Raji (cell line): ENCODE results near the gene FGD5.

Experiments
- POLR2A ChIP-seq: IDR thresholded peaks from 2 replicates; pipeline ENCODE4 v1.6.1; 2011; ENCODE audit warnings: low read depth, low read length, control low read depth; ENCODE audit not compliant: insufficient read depth

FGD5 gene

DNA sequence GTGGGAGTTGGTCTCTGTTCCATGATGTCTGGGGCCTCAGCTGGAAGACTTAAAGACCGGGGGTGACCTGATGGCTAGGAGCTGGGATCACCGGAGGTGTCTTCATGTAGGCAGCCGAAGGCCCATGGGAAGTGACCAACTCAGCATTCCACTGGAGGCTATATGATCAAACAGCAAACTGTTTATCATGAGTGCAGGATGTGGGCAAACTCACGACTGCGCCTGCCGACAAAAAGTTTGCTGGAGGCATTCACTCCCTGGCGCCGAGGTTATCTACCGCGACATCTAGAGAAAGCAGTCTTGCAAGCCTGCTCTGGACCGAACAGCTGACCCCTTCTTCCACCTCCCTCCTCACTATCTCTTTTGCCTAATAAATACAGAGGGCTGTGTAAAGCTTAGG is 65.9 kb downstream of the FGD5 start:
- no peak for TF ChIP-seq POLR2A

DNA sequence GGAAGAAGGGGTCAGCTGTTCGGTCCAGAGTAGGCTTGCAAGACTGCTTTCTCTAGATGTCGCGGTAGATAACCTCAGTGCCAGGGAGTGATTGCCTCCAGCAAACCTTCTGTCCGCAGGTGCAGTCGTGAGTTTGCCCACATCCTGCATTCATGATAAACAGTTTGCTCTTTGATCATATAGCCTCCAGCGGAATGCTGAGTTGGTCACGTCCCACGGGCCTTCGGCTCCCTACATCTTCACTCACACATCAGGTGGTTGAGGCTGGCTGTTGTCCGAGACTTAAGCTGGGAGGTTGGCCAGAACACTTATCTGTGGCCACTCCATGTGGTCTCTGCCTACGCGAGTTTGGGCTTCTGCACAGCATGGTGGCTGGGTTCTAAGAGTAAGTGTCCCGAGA is 66.5 kb downstream of the FGD5 start:
- TF ChIP-seq POLR2A, result no peak

DNA sequence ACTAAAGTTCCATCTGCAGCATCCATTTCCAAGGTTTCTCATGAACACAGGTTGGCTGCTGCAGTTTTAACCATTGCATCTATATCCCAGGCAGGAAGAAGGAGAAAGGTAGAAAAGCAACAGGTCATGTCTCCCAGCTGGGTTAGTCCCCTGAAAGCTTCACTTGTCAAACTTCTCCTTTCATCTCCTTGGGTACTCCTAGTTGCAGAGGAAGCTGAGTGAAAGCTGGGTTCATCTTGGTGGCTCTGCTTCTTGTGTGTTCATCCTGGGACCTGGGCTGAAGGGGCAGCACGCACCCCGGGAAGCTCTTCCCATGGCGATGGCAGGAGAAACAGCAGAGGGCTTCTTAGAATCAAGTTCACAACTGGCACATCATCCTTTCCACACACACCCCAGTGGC is 67.3 kb downstream of the FGD5 start:
- TF ChIP-seq POLR2A, result no peak

DNA sequence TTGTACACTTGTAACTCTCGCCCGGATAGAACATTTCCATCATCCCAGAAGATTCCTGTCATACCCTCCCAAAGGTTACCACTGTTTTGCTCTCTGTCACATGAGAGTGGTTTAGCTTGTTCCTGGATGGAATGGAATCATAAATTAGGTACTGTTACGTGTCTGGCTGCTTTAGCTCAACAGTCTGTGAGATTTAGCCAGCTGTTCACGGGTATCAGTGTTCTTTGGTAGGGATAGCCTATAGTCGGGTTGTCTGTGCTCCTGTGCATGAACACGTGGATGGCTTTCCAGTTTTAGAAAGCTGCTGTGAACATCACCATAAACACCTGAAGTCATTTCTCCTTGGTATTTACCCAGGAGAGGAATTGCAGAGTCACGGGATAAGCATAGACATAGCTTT is 70.4 kb downstream of the FGD5 start:
- no peak for TF ChIP-seq POLR2A

DNA sequence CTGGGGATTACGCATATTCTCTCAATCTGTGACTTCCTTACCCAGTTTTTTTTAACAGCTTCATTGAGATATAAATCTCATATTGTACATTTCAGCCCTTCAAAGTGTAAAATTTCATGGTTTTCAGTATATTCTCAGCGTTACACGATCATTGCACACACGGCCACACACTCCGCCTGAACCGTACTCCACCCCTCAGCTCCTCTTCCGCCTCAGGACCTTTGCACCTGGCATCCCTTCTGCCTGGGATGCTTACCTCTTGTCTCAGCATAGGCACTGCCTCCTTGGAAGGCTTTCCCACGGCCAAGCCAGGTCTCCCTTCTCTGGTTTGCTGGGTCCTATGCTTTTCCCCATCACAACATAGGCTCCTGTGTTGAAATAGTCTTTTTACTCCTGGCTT is 71.2 kb downstream of the FGD5 start:
- TF ChIP-seq POLR2A, result no peak

DNA sequence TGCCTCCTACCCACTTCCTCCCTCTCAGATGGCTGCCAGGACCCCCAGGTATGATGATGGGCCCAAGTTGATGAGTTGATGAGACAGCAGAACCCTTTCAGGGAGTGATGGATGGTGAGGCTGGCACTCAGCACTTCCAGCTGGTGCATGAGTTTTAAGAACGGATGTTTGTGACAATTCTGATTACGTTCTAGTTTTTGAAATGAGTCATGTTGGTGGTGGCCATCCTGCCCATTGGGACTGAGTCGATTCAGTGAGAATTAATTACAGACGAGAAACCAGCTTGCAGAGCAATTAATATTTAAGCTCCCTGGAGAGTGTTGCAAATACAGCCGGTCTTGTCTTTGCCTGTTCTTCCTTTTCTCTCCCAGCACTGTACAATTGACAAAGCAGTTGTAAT is 71.7 kb downstream of the FGD5 start:
- TF ChIP-seq POLR2A, result no peak

DNA sequence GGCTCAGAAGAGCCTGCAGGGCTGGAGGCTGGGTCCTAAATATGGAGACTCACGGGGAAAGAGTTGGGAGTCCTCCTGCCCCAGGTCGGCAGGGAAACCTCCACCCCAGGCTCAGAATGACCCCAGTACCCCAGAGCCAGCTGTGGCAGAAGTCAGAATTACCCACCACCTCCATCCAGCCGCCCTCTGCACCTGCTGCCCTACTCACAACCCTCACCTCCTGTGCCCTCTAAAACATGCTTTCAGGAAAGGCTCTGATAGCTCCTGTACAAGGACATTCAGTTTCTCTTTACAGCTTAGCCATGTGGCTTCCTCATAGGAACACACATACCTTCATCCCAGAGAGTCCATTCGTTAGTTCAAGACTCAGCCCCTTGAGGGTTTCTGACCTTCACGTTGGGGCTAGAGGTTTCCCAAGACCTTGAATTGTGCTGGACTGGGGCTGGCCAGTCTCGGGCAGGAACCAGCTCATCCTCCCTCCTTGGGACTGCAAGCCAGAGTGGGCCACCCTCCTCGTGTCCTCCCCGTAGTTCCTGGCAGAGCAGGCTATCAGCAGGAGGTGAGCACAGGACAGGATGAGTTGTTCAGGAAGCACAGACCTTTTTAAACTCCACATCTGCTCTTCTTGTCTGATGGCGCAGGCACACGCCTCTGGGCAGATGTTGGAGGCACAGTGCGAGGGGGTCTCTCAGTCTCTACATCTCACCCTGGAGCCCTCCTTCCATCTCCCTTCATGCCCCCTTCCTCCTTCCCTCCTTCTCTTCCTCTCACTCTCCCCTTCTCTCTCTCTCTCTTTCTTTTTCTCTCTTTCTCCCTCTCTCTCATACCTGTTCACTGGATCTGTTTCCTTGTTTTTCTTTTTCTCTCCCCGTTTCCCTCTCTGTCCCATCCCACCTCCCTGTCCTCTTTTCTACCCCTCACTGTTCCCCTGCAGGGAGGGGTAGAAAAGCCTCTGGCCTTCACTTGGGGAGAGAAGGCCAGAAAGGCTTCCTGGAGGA is 72.7 kb downstream of the FGD5 start:
- no peak for TF ChIP-seq POLR2A

DNA sequence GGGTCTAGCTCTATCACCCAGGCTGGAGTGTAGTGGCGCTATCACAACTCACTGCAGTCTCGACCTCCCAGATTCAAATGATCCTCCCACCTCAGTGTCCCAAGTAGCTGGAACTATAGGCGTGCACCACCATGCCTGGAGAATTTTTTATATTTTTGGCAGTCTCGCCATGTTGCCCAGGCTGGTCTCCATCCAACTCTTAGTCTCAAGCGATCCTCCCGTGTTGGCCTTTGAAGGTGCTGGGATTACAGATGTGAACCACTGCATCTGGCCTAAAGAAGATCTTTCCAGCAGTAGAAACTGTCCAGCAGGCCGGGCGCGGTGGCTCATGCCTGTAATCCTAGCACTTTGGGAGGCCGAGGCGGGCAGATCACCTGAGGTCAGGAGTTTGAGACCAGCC is 73.5 kb downstream of the FGD5 start:
- no peak for TF ChIP-seq POLR2A

DNA sequence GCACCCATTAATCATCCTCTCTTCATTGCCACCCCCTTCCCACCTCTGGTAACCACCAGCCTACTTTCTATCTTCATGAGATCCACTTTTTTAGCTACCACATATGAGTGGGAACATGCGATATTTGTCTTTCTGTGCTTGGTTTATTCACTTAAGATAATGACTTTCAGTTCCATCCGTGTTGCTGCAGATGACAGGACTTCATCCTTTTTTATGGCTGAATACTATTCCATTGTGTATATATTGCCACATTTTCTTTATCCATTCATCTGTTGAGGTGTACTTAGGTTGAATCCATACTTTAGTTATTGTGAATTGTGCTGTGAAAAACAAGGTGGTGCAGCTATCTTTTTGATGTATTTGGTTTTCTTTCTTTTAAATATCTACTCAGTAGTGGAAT is 75.3 kb downstream of the FGD5 start:
- TF ChIP-seq POLR2A, result no peak

DNA sequence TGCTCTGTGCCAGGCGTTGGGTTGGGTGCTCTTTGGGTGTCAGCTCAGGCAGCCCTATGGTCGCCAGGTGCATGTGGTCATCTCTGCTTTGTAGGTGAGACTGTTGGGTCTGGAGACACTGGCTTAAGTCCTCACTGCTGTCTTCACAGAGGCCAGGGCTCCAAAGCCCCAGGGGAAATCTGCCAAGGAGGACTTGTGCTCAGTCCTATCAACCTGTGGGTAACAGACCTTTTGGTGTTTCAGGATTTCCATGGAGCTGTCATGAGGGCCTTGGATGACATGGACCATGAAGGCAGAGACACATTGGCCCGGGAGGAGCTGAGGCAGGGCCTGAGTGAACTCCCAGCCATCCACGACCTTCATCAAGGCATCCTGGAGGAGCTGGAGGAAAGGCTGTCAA is 78.5 kb downstream of the FGD5 start:
- TF ChIP-seq POLR2A, result no peak

DNA sequence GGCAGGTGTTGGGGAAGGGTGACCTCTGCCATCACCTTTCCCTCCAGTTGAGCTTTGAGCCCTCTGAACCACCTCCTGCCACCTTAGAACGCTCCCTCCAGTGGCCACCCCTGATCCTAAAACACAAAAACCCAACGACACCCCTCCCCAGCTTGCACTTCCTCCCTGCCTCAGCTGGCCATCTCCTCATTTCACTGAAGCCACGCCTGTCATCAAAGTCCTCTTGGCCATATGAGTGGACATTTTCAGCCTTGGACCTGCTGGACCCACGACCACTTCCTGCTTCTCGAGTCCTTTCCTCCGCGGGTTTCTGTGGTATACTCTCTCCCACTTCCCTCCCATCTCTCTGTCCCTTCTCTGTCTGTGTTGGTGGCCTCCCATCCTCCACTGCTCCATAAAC is 80.2 kb downstream of the FGD5 start:
- TF ChIP-seq POLR2A, result no peak

DNA sequence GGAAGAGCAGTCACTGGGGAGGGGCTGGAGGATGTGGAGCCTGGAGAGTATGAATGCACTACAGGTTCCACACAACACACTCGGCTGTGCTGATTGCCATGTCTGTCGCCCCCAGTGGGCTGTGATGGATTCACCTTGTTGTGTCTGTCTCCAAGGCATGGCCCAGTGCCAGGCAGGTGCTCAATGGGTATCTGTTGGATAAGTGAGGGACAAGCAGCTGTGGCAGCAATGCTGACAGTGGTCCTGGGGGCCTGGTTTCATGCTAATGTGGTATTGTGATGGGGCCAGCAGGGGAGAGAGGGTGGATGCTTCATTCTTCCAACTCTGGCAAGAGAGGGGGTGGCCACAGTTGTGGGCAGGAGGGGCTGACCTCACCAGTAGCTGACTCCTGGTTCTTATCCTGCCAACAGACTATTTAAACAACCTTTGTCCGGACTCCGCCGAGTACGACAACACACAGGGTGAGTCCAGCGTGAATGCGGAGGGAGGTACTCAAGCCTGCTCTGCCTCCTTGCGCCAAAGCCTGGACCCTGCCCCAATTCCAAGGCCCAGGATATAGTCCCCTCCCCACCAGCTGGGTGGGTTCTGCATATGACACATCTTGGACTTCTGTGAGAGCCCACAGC is 81.3 kb downstream of the FGD5 start:
- no peak for TF ChIP-seq POLR2A

DNA sequence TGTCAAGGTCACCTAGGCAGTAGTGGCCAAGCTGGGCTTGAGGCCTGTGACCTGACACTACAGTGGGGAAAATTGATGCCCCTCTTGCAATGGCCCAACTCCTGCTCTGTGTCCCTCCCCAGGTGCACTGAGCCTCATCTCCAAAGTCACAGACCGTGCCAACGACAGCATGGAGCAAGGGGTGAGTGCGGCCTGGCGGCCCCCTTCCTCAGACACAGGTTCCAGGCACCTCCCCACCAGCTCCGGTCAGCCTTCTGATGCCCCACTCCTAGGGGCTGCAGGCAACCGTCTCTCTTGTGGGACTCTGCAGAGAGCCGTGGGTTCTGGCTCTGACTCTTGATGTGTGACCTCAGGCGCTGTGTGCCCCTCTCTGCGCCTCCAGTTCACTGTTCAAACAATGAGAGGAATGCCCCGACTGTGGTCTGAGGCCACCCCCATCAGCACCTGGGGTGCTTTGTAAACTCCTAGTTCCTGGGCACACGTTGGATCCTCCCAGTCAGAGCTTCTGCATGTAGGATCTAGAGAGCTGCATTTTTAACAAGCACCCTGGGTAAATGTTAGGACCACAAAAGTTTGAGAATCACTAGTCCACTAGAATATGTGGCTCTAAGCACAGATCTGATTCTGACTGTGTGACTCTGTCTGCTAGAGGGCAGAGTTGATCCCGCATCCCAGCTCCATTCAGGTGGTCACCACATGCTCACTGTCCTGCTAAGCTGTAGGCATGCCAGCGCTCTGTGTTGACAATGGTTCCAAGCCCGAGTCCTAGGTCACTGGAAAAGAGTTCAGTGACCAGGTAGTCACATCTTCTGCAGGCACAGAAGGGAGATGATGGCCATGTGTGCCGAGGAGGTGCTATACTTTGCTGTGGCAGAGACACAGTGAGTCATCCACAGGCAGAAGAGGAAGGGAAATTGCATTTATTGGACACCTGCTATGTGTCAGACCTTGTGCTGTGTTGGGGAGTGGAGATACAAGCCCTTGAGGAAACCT is 82.4 kb downstream of the FGD5 start:
- TF ChIP-seq POLR2A, result no peak

DNA sequence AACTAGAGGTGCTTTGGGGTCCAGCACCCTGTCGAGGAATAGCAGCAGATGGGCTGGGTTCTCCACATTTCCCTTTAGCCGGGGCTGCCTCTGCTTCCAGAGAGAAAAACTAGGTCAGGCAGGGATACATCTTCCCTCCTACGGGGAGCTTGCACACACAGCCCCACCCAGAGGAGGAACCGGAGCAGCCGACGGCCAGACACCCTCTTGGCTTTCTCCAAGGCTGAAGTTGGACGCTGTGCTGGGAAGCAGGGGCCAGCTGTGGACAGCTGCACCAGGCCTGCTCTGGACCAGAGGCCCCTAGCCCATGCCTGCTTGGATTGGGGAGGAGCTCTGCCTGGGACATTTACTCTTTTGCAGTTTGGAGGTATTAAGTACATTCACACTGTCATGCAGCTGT is 84.0 kb downstream of the FGD5 start:
- no peak for TF ChIP-seq POLR2A

DNA sequence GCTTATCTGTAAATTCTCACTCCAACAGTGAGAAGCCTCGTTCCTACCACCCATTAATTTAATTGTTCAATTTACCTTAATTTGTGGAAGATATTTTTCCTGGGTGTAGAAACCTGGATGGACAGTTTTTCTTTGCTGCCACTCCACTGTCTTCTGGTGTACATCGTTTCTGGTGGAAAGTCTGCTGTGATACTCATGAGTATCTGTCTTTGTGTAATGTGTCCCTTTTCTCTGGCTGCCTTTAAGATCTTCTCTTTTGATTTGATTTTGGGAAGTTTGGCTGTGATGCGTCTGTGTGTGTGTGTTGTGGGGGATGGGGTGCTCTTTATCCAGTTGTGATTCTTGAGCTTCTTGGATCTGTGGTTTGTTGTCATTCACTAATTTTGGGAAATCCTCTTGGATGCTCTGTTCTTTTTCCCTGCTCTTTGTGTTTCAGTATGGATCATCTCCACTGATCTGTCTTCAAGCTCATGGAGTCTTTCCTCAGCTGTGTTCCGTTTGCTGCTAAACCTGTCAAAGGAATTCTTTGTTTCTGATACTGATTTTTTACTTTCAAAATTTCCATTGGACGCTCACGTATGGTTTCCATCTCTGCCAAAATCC is 86.4 kb downstream of the FGD5 start:
- TF ChIP-seq POLR2A, result no peak
